ENCODE results near the gene SMIM28. TPM values are rescaled to one million over a fixed set of nuclear protein-coding genes. Genes with fewer than 3 reads are reported as not detected.
A peak's percentile ranks its signal among the peaks of the same experiment; 100 is the strongest.

SMIM28 gene
- total and polyA plus RNA-seq, 12 donors, result not detected

DNA sequence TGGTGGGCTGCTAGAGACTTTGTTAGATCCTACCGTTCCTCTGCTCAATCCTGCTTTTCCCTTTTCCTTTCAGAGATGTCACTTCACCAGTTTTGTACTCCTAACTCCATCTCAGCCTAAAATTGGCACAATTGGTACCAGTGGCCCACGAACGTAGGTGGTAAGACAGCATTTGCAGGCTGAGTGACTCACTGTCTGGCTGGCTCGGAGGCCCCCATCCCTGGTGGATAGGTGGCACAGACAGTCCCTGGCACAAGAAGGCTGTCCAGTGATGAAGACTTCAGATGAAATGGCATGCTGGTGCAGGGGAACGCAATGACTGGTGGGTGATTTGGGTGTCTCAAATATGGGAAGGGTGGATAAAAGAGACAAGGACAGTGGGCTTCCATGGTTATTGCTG lies 37.4 kb downstream of the SMIM28 start:
- H3K36me3 ChIP-seq, result peaks cover 0 to 76% (median 32%) of the 10 kb centered on the region in 9 donors
- ATAC-seq (peak in 2 of 8 donors; percentile 24 to 51), DNase-seq (no peak)
- TF ChIP-seq, protein P1, sequence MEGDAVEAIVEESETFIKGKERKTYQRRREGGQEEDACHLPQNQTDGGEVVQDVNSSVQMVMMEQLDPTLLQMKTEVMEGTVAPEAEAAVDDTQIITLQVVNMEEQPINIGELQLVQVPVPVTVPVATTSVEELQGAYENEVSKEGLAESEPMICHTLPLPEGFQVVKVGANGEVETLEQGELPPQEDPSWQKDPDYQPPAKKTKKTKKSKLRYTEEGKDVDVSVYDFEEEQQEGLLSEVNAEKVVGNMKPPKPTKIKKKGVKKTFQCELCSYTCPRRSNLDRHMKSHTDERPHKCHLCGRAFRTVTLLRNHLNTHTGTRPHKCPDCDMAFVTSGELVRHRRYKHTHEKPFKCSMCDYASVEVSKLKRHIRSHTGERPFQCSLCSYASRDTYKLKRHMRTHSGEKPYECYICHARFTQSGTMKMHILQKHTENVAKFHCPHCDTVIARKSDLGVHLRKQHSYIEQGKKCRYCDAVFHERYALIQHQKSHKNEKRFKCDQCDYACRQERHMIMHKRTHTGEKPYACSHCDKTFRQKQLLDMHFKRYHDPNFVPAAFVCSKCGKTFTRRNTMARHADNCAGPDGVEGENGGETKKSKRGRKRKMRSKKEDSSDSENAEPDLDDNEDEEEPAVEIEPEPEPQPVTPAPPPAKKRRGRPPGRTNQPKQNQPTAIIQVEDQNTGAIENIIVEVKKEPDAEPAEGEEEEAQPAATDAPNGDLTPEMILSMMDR (IDR thresholded peaks at IDR 0.05), result no peak
- H3K4me3 ChIP-seq, result no peak overlapping the region
- H3K9me3 ChIP-seq, result peaks cover 0 to 7% (median 0%) of the 10 kb centered on the region in 11 donors
- intact Hi-C loops (cut with DNase I), result no loop called here
- 86 to 92% methylated on average over 5 of the region's 5 CpGs for WGBS, 2 donors
- no peaks in the 10 kb centered on the region for H3K27me3 ChIP-seq
- peaks cover 0 to 18% (median 3%) of the 10 kb centered on the region in 9 donors for H3K4me1 ChIP-seq
- H3K27ac ChIP-seq, result no peak overlapping the region

DNA sequence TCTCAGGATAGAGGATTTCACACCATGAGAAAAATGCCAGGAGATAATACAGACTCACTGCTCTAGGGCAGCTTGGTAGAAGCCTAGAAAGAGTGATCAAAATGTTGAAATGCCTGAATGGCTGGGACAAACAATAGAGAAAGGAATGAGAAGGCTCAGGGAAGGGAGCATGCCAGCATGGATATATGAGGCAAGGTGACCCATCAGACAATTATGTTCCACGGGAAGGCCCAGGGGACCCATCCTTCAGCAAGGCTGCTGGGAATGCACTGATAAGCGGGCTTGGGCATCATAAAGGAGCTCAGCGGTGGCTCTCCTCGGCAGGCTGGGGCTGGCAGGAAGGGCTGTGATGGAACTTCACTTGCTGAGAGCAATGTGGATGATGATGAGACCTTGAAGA lies 38.5 kb downstream of the SMIM28 start:
- intact Hi-C loops (cut with DNase I), result no loop called here
- Histone ChIP-seq H3K27ac (no peak overlapping the region), H3K9me3 (peaks cover 0 to 7% (median 0%) of the 10 kb centered on the region in 11 donors), H3K4me3 (no peak overlapping the region), H3K27me3 (no peaks in the 10 kb centered on the region), H3K4me1 (peaks cover 0 to 18% (median 3%) of the 10 kb centered on the region in 9 donors), H3K36me3 (peaks cover 0 to 69% (median 31%) of the 10 kb centered on the region in 9 donors)
- WGBS, 2 donors, result 64 to 79% methylated on average over 4 of the region's 4 CpGs
- TF ChIP-seq, protein P1 (IDR thresholded peaks at IDR 0.05), result no peak
- ATAC-seq (peak in 2 of 8 donors; percentile 21 to 44), DNase-seq (no peak)

DNA sequence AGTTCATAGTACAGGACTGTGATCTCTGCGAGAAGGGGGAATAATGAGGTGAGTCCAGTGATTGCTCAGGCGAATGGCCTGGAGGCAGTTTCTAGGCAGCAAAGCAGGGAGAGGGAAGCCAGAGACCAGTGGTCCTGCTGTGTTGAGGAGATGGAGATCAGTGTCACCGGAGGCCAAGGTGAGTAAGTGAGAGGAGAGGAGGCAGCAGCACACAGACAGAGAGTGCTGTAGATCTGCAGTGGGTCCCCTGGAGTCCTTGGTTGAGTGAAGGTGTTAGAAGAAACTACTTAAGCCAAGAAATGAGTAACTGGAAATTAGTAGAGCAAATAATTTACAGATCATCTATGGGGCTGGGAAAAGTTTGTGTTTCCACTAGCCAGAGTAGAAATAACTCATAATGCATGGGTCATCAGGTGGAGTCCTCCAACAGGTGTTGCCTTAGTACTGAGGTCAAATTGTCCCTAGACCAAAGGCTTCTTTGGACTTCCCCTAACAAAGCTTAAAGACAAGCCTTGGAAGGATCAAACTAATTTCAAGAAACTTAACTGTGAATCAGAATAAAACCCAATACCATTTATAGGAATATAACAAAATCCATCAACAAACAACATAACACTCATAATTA lies 39.9 kb downstream of the SMIM28 start:
- Histone ChIP-seq H3K4me3 (no peak overlapping the region), H3K4me1 (peaks cover 0 to 21% (median 3%) of the 10 kb centered on the region in 9 donors), H3K9me3 (peaks cover 0 to 7% (median 0%) of the 10 kb centered on the region in 11 donors), H3K27ac (no peak overlapping the region), H3K36me3 (peaks cover 0 to 63% (median 20%) of the 10 kb centered on the region in 9 donors), H3K27me3 (no peaks in the 10 kb centered on the region)
- TF ChIP-seq, protein P1 (IDR thresholded peaks at IDR 0.05), result no peak
- no peak for ATAC-seq
- intact Hi-C loops (cut with DNase I), result no loop called here
- 84 to 91% methylated on average over 3 of the region's 3 CpGs for WGBS, 2 donors
- DNase-seq, result no peak

DNA sequence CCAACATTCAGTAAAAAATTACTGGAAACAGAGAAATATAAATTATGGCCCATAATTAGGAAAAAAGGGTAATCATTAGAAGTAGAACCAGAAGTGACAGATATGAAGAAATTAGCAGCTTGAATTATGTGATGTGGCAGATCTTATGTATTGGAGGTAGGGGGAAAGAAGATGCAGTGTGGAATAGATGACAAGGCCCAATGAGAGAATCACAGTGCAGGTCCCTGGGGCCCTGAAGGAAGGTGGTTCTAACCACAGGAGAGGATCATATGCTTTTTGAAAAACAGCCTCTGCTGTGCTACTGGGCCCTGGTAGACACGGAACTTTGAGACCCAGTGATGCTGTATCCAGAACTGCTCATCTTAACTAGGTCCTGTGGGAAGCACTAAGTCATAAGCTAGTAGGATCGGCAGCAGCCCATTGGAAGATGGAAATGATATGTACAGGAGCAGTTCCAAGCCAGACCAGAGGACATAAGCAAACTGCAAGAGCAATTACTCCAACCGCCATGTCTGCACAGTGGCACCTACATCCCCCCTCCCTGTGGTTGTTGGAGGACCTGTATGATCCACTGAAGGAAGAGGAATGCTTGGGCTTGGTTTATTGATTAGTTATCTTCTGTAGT lies 40.5 kb downstream of the SMIM28 start:
- intact Hi-C loops (cut with DNase I), result no loop called here
- peaks cover 0 to 62% (median 15%) of the 10 kb centered on the region in 9 donors for H3K36me3 ChIP-seq
- no peak overlapping the region for H3K4me3 ChIP-seq
- no peaks in the 10 kb centered on the region for H3K27me3 ChIP-seq
- ATAC-seq, result no peak
- TF ChIP-seq, protein P1 (IDR thresholded peaks at IDR 0.05), result no peak
- 97 to 98% methylated on average over 3 of the region's 3 CpGs for WGBS, 2 donors
- no peak for DNase-seq
- peaks cover 0 to 7% (median 0%) of the 10 kb centered on the region in 11 donors for H3K9me3 ChIP-seq
- H3K4me1 ChIP-seq, result peaks cover 0 to 27% (median 10%) of the 10 kb centered on the region in 9 donors
- no peak overlapping the region for H3K27ac ChIP-seq
